GM18858 (cell line): ENCODE data around the gene OXER1.

ENCODE experiments used
- ATAC-seq: cut with Tn5 transposase; IDR thresholded peaks from one replicate; pipeline ENCODE4 v1.9.1; 2021; ENCODE audit not compliant: unreplicated experiment

Gene OXER1

GRCh38 chr2:42764096-42764495 is at the start of gene OXER1:
Gene OXER1 (minus strand): TSS chr2:42764135. CDS start chr2:42764062, 73 bp downstream.
- ATAC-seq = no peak

DNA sequence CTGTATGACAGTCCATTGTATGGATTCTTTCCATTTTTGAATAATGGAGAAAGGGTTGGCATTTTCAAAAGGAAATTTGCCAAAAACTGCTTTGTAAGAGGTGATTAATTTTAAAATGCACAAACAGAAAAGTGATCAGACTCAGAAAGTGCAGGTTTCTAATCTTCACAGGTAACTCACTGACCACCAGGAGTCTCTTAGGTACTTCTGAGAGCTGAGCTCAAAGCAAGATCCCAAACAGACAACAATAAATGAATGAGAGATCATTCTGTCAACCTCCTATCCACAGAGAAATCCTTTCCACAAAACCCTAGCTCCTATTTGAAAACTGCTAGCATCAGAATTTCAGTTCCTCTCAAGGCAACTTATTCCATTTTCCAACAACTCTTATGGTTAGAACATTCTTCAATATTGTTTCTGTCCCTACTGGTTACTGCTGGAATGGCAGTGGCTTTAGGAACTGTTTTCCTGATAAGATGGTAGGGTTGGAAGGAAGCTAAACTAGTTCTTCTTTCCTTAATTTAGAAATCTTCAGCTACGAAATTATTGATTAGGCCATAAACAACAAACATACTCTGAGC is 49.1 kb upstream of the OXER1 start:
- ATAC-seq = no peak

DNA sequence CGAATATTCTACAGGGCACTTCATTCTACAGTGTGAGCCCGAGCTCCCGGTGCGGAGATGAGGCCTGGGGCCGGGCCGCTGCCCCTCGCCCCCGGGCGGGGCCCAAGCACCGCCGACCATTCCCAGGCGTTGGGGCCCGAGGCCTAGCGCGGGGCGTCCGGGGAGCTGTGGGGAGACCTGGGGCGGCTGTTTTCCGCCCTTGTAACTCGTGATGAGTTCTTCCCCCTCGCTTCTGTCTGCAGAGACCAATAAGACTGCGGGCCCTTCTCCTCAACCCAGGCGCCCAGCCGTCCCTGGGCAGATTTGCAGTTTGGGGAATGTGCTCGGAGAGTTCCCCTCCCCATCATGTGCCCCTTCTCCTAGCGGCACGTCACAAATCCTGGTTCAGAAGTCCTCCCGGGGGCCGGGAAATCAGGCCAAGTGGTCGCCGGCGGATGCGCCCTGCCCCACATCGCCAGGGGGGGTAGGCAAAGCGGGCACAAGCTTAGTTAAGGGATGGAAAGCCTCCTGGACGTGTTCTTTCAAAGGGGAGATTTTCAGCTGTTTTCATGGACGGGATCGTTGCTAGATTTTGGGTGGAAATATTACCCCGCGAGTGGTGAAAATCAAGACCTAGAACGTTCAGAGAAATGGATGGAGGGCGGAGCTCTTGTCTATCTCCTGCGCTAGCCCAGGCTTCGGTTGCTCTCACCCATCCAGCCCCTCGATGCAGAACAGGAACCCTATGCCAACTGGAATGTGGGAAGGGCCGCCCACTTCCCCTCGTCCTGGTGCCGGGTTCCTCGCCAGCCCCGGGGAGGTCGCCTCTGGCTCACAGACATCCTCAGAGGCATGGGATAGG is 47.3 kb upstream of the OXER1 start:
- ATAC-seq = peak; percentile 2

- peak; percentile 59 for ATAC-seq
Measured at GRCh38 chr2:42810121-42810970, 46.4 kb upstream of the OXER1 start.

GRCh38 chr2:42809819-42810120 is 45.8 kb upstream of the OXER1 start:
- ATAC-seq = no peak

DNA sequence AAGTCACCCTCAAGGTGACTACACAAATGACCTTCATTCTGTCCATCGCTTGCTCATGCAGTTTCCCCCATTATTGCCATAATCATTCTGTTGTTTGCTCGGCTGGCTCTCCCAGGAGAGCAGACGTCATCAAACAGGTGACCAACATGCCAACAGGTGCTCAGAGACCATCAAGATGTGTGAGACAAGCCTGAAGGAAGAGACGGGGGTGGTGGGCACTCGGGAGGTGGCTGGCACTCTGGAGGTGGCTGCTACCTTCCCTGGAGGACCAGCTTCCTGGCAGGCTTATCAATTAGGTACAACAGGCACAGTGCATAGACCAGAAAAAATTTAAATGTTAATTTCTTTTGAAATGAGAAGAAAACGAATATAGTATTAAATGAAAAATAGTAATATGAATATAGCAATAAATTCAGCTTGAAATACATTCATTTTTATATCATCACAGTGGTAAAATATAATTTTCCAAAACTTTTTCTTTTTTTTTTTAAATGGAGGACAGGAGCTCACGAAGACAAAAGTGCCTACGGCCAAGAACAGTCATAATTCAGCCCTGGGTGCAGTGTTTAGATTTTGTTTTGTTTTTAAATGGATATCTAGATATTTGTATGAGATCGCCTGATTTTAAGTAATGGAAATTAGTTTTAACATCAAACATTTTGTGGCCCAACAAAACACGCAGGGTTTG is 45.3 kb upstream of the OXER1 start:
- ATAC-seq = no peak

DNA sequence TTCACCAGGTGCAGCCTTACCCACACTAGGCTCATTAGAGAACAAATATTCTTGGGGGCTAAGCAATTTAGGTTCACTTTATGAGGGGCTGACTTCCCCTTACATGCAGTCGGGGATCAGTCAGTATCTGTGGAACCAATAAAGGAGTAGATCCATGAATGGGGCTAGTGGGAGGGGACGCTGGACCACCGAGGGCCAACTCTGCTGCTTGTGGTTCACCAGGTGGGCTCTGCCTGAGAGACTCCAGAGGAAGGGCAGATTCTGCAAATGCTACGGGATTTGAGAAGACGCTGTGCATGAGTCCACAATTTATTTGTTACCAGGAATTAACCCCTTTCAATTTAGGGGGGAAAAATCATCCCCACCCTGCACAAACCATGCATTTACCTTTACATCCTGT is 44.4 kb upstream of the OXER1 start:
- ATAC-seq = no peak

DNA sequence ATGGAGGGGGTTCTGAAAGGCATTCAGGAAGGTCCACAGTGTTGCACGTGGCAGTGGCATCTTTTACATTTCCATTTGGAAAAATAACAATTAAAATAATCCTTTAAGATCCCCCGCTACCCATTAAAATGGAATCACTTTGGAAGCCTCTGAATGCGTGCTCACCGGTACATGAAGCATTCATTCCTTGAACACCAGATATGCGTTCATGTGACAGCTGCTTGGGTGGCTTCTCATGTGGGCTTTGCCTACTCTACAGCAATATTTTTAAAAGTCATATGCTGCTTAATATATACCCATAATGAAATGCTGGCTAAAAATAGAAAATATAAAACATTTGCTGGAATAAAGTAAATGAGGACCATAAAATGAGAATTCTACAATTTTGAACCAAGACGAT is 42.9 kb upstream of the OXER1 start:
- no peak for ATAC-seq

DNA sequence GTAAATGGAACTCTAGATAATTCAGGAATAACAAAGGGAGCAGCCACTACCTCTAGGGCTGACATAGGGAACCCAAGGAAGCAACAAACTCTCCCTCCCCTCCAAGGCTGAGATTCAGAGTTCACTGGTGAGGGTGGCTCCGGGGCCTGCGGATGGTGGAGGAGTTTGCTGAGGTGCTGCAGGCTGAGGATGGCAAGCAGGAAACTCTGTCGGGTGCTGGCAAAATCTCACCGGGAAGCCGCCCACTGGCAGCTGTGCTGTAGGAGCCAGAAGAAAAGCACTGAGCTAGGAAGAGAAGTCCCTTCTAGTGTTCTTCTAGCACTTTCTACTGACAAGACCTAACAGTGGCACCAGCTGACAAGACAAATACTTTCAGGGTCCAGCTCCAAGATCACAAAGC is 41.0 kb upstream of the OXER1 start:
- ATAC-seq = no peak

DNA sequence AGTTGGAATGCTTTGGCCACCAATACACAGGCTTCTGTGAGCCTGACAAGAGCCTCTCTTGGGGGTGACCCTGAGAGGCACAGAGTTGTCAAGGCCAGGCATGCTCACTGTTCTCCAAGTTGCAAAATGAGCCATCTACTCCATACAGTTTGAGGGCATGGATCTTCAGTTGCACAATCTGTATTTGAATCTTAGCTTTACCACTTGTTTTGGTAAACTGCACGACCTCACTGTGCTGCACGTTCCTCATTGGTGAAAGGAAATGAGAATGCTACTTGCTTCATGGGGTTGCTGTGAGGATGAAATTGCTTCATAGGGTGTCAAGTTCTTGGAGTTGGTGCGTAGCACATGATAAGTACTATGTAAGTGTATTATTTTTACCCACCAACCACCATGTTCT is 40.4 kb upstream of the OXER1 start:
- no peak for ATAC-seq

DNA sequence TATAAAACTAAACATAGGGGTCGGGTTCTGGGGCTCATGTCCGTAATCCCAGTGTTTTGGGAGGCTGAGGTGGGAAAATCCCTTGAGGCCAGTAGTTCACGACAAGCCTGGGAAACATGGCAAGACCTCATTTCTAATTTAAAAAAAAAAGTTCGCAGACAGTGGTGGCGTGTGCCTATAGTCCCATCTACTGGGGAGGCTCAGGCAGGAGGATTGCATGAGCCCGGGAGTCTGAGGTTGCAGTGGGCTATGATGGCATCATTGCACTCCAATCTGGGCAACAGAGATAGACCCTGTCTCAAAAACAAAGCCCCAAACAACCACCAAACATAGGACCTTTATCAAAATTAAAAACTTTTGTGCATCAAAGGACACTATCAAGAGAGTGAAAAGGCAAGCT is 38.2 kb upstream of the OXER1 start:
- ATAC-seq = no peak

DNA sequence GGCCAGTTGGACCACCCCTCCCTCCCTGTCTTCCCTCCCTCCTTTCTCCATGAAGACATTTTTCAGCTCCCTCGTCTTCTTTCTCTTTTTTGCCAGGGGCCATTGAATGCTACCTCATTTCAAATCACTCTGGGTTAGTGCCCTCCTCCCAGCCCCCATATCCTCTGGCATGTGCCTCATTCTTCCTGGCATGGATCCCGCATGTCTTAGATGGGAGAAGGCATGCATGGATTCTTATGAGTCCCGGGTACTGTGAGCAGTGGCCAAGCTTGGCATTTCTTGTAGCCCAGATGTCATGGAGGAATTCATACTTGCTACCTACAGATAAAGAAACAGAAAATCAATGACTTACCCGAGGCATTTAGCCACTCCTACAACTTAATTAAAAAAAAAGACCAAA is 37.4 kb upstream of the OXER1 start:
- ATAC-seq = no peak

DNA sequence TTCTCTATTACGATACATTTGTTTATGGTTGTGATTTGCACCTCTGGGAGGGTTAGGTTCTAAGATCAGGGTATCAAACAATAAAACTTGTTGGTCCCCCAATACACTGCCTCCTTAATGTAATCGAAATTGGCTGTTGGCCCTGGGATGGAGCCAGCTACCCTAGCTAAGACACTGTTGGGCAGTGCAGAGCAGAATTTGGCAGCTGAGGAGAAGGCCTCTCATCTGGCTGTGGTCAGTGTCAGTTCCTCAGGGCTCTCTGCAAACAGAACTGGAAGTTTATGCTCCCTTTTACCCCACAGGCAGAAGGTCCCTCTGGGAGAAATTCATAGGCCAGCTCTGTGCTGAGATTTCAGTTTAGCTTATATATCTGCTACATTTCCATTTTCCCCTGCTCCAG is 37.0 kb upstream of the OXER1 start:
- ATAC-seq = no peak

- no peak for ATAC-seq
Measured at GRCh38 chr2:42800461-42800962, 36.6 kb upstream of the OXER1 start.

GRCh38 chr2:42799881-42800280 is 35.9 kb upstream of the OXER1 start:
- ATAC-seq = no peak

DNA sequence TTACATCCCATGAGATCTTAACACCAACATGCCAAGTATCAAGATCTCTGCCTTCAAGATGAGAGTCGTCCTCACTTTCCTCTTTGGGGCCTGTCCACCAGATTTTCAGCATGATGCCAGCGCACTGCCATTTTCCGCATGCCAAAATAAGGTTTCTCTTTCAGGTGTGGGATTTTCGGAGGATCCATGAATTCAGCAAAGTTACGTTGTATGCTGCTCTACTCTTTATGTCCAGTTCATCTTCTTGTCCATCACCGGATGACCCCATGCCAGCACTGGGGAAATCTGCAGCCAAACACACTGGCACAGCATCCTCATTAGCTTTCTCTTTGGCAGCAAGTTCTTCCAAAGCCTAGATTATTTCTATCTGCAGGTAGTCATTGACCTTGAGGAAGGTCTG is 33.3 kb upstream of the OXER1 start:
- ATAC-seq = no peak

DNA sequence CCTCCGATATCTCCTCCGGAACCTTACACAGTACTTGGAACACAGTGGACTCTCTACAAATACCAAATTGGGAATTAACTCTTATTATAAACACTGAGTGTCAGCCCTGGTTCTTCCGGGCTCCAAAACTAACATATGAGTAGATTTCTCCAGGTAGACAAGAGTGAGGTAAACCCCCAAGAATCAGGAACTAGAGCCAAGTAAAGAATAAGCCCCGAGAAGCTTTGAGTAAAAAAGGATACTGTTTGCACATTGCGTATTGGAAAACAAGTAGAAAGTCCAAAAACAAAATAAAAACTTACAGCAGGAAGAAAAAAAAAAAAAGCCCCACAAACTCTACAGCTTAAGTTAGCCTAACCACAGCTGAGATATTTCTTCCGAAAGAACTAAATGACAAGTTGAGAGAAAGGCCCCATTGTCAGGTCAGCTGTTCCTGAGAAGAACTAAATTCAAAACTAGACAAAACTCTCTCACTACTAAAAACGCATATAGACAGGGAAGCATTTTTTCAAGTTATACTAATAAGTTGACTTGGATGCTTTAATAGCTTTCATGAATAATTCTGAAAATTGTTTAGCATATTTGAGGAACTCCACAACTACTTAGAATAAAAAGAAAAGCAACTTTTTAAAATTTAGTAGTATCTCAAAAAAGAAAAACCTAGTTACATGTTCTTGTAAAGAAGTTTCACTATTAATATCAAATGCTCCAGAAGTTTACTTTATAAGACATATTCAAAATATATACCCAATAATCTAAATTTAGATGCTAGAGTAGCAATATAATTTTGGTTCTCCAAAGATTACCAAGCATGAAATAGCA is 32.7 kb upstream of the OXER1 start:
- ATAC-seq = peak; percentile 45

DNA sequence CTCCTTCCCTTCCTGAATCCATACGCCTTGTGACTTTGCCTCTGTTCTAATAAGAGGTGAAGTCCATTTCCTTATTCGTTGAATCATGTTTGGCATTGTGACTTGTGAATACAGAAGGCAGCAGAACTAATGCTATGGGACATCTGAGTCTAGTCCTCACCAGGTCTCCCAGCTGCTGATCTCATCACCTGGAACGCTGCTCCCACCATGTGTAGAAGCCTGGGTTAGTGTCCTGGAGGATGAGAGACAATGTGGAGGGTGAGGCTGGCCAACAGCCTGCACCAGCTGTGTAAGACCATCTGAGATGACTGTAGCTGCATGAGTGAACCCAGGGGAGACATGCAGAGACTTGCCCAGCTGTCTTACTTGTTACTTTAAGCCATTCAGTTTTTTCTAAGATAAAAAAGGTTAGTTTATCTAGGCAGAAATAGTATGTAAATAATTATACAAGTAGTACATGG is 31.9 kb upstream of the OXER1 start:
- peak; percentile 39 for ATAC-seq

GRCh38 chr2:42795275-42795674 is 31.3 kb upstream of the OXER1 start:
- no peak for ATAC-seq
